Measurements from ENCODE around the gene SGSM1.

SGSM1 gene

GRCh38 chr22:24868979-24869378, 63.0 kb downstream of the SGSM1 start:
- Histone ChIP-seq H3K36me3 (ENCODE audit: control insufficient read depth, insufficient read depth, low read length) (no peaks in the 10 kb centered on the region), H3K79me2 (no peaks in the 10 kb centered on the region), H3K9me3 (ENCODE audit: control insufficient read depth, low read length) (no peaks in the 10 kb centered on the region), H3K27me3 (ENCODE audit: control insufficient read depth, insufficient read depth, low read length) (no peaks in the 10 kb centered on the region), H2AFZ (no peak overlapping the region), H3K4me1 (no peaks in the 10 kb centered on the region), H3K9ac (no peak overlapping the region), H3K4me2 (ENCODE audit: low read length) (no peak overlapping the region), H3K27ac (no peak overlapping the region), H3K4me3 (ENCODE audit: low read depth, low read length) (no peak overlapping the region)
- TF ChIP-seq, protein P1, sequence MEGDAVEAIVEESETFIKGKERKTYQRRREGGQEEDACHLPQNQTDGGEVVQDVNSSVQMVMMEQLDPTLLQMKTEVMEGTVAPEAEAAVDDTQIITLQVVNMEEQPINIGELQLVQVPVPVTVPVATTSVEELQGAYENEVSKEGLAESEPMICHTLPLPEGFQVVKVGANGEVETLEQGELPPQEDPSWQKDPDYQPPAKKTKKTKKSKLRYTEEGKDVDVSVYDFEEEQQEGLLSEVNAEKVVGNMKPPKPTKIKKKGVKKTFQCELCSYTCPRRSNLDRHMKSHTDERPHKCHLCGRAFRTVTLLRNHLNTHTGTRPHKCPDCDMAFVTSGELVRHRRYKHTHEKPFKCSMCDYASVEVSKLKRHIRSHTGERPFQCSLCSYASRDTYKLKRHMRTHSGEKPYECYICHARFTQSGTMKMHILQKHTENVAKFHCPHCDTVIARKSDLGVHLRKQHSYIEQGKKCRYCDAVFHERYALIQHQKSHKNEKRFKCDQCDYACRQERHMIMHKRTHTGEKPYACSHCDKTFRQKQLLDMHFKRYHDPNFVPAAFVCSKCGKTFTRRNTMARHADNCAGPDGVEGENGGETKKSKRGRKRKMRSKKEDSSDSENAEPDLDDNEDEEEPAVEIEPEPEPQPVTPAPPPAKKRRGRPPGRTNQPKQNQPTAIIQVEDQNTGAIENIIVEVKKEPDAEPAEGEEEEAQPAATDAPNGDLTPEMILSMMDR (IDR thresholded peaks at IDR 0.05): no peak

- TF ChIP-seq, protein P1 (IDR thresholded peaks at IDR 0.05): no peak
- H3K79me2 ChIP-seq: no peaks in the 10 kb centered on the region
- H3K27ac ChIP-seq: no peak overlapping the region
- no peak overlapping the region for H3K9ac ChIP-seq
- no peak overlapping the region for H2AFZ ChIP-seq
- H3K27me3 ChIP-seq (ENCODE audit: control insufficient read depth, insufficient read depth, low read length): no peaks in the 10 kb centered on the region
- H3K4me2 ChIP-seq (ENCODE audit: low read length): no peak overlapping the region
- H3K9me3 ChIP-seq (ENCODE audit: control insufficient read depth, low read length): no peaks in the 10 kb centered on the region
- H3K4me3 ChIP-seq (ENCODE audit: low read depth, low read length): no peak overlapping the region
- H3K36me3 ChIP-seq (ENCODE audit: control insufficient read depth, insufficient read depth, low read length): no peaks in the 10 kb centered on the region
- no peaks in the 10 kb centered on the region for H3K4me1 ChIP-seq
Measured at GRCh38 chr22:24871611-24872205, 65.7 kb downstream of the SGSM1 start.

DNA sequence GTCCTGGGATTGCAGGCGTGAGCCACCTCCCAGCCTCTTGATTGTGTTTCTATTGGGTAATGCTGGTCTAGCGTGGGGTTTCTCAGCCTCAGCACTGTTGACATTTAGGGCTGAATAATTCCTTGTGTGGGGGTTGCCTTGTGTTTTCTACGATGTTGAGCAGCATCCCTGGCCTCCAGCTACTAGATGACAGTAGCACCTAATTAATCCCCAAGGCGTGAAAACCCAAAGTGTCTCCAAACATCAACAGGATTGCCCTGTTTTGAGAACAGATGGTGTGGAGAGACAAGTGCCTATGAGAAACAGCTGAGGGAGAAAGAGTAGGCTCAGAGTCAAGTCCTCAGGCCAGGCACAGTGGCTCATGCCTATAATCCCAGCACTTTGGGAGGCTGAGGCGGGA, 67.2 kb downstream of the SGSM1 start:
- no peaks in the 10 kb centered on the region for H3K4me1 ChIP-seq
- no peaks in the 10 kb centered on the region for H3K36me3 ChIP-seq (ENCODE audit: control insufficient read depth, insufficient read depth, low read length)

GRCh38 chr22:24875862-24876506, 70.0 kb downstream of the SGSM1 start:
- Histone ChIP-seq H3K4me3 (ENCODE audit: low read depth, low read length) (no peak overlapping the region), H3K4me1 (no peaks in the 10 kb centered on the region), H2AFZ (no peak overlapping the region), H3K9me3 (ENCODE audit: control insufficient read depth, low read length) (no peaks in the 10 kb centered on the region), H3K9ac (no peak overlapping the region), H3K79me2 (no peaks in the 10 kb centered on the region), H3K27me3 (ENCODE audit: control insufficient read depth, insufficient read depth, low read length) (no peaks in the 10 kb centered on the region), H3K27ac (no peak overlapping the region), H3K36me3 (ENCODE audit: control insufficient read depth, insufficient read depth, low read length) (no peaks in the 10 kb centered on the region), H3K4me2 (ENCODE audit: low read length) (no peak overlapping the region)
- TF ChIP-seq, protein P1 (IDR thresholded peaks at IDR 0.05): no peak

More for the DNA sequence above, 67.2 kb downstream of the SGSM1 start:
- H3K27me3 ChIP-seq (ENCODE audit: control insufficient read depth, insufficient read depth, low read length): no peaks in the 10 kb centered on the region
- H3K4me3 ChIP-seq (ENCODE audit: low read depth, low read length): no peak overlapping the region
- H3K4me2 ChIP-seq (ENCODE audit: low read length): no peak overlapping the region
- no peak overlapping the region for H2AFZ ChIP-seq
- H3K79me2 ChIP-seq: no peaks in the 10 kb centered on the region
- H3K9ac ChIP-seq: no peak overlapping the region
- no peak overlapping the region for H3K27ac ChIP-seq
- TF ChIP-seq, protein P1 (IDR thresholded peaks at IDR 0.05): no peak
- no peaks in the 10 kb centered on the region for H3K9me3 ChIP-seq (ENCODE audit: control insufficient read depth, low read length)

DNA sequence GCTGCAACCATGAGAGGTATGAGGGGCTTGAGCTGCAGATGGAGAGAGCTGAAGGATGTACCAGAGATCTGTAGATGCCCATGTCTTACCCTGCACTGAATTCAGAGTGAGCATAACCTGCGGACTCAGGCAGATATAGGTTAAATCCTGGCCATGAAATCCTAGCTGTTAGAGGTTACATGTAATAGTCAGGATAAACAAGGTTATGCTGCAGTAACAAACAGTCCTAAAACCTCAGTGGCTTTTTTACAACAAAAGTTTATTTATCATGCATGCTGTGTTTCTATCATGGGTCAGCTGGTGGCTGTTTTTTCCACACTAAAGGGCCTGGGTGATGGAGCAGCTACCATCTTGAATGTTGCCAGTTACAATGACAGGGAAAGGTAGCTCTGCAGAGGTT, 70.7 kb downstream of the SGSM1 start:
- TF ChIP-seq, protein P1 (IDR thresholded peaks at IDR 0.05): no peak

More for the DNA sequence above, 70.7 kb downstream of the SGSM1 start:
- H3K36me3 ChIP-seq (ENCODE audit: control insufficient read depth, insufficient read depth, low read length): no peaks in the 10 kb centered on the region
- H3K9me3 ChIP-seq (ENCODE audit: control insufficient read depth, low read length): no peaks in the 10 kb centered on the region
- H2AFZ ChIP-seq: no peak overlapping the region
- no peaks in the 10 kb centered on the region for H3K27me3 ChIP-seq (ENCODE audit: control insufficient read depth, insufficient read depth, low read length)
- no peak overlapping the region for H3K4me3 ChIP-seq (ENCODE audit: low read depth, low read length)
- no peaks in the 10 kb centered on the region for H3K4me1 ChIP-seq
- no peak overlapping the region for H3K27ac ChIP-seq
- H3K4me2 ChIP-seq (ENCODE audit: low read length): no peak overlapping the region
- no peaks in the 10 kb centered on the region for H3K79me2 ChIP-seq
- no peak overlapping the region for H3K9ac ChIP-seq
